ENCODE data around the gene IL15RA. TPM values are rescaled to one million over a fixed set of nuclear protein-coding genes. Genes with fewer than 3 reads are reported as not detected.
A peak's percentile ranks its signal among the peaks of the same experiment; 100 is the strongest.

IL15RA gene
- total RNA-seq, 1 donor = 3.0 TPM

- no peak overlapping the region for H3K4me3 ChIP-seq (ENCODE audit: low read depth, low read length)
- no peak for TF ChIP-seq CTCF (IDR thresholded peaks at IDR 0.05; ENCODE audit: insufficient read depth, low read depth, low read length)
- no peak for DNase-seq (ENCODE audit: low read depth)
These were observed 17.7 kb downstream of the IL15RA start for GRCh38 chr10:5959581-5960069.

GRCh38 chr10:5959142-5959541, 18.2 kb downstream of the IL15RA start:
- no peak overlapping the region for H3K4me3 ChIP-seq (ENCODE audit: low read depth, low read length)
- TF ChIP-seq CTCF (IDR thresholded peaks at IDR 0.05; ENCODE audit: insufficient read depth, low read depth, low read length) = no peak
- DNase-seq (ENCODE audit: low read depth) = no peak

- no peak for TF ChIP-seq CTCF (IDR thresholded peaks at IDR 0.05; ENCODE audit: insufficient read depth, low read depth, low read length)
- DNase-seq (ENCODE audit: low read depth) = no peak
- no peak overlapping the region for H3K4me3 ChIP-seq (ENCODE audit: low read depth, low read length)
These were observed 18.7 kb downstream of the IL15RA start for GRCh38 chr10:5958675-5959074.

GRCh38 chr10:5958077-5958476, 19.3 kb downstream of the IL15RA start:
- H3K4me3 ChIP-seq (ENCODE audit: low read depth, low read length) = no peak overlapping the region
- DNase-seq (ENCODE audit: low read depth) = peak; percentile 75
- TF ChIP-seq CTCF (IDR thresholded peaks at IDR 0.05; ENCODE audit: insufficient read depth, low read depth, low read length) = no peak

GRCh38 chr10:5956146-5956936, 21.0 kb downstream of the IL15RA start:
- no peak for TF ChIP-seq CTCF (IDR thresholded peaks at IDR 0.05; ENCODE audit: insufficient read depth, low read depth, low read length)
- no peak for DNase-seq (ENCODE audit: low read depth)
- no peak overlapping the region for H3K4me3 ChIP-seq (ENCODE audit: low read depth, low read length)

- H3K4me3 ChIP-seq (ENCODE audit: low read depth, low read length) = no peak overlapping the region
- DNase-seq (ENCODE audit: low read depth) = no peak
- no peak for TF ChIP-seq CTCF (IDR thresholded peaks at IDR 0.05; ENCODE audit: insufficient read depth, low read depth, low read length)
These were observed 23.7 kb downstream of the IL15RA start for GRCh38 chr10:5953676-5954075.
